ENCODE results near the gene FGF7. TPM values are rescaled to one million over a fixed set of nuclear protein-coding genes. Genes with fewer than 3 reads are reported as not detected.

The FGF7 gene
- total and polyA plus RNA-seq, 2 experiments from 2014 or later, result 0.03 to 0.08 TPM

DNA sequence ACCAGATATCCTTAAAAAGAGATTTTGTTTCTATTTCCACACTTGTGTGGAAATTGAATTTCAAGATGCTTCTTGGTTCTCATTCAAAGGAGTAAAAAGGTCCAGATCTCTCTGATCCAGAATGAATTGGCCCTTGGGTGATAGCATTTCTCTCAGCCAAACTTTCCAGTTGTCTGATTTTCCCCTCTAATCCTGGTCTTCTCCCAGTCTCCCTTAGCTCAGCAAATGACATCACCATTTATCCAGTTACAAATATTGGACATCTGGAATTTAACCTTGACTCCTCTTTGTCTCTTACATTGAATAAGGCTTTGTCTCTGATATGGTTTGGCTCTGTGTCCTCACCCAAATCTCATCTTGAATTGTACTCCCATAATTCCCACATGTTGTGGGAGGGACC, 10.2 kb upstream of the FGF7 start:
- no peaks in the 10 kb centered on the region for H3K27me3 ChIP-seq (ENCODE audit: insufficient read depth)
- DNase-seq (ENCODE audit: low spot score) (no peak), ATAC-seq (no peak)
- no peak overlapping the region for H2AFZ ChIP-seq
- H3K27me3 Mint-ChIP-seq (ENCODE audit: insufficient read depth, low read depth, poor library complexity), result peaks cover 3% of the 10 kb centered on the region
- H3K79me2 ChIP-seq (replicated peaks; ENCODE audit: insufficient read depth), result no peaks in the 10 kb centered on the region
- H3K4me3 ChIP-seq, result no peak overlapping the region
- H3K36me3 ChIP-seq (ENCODE audit: insufficient read depth), result no peaks in the 10 kb centered on the region
- no peaks in the 10 kb centered on the region for H3K4me1 ChIP-seq (ENCODE audit: insufficient read depth)
- TF ChIP-seq, protein P1, sequence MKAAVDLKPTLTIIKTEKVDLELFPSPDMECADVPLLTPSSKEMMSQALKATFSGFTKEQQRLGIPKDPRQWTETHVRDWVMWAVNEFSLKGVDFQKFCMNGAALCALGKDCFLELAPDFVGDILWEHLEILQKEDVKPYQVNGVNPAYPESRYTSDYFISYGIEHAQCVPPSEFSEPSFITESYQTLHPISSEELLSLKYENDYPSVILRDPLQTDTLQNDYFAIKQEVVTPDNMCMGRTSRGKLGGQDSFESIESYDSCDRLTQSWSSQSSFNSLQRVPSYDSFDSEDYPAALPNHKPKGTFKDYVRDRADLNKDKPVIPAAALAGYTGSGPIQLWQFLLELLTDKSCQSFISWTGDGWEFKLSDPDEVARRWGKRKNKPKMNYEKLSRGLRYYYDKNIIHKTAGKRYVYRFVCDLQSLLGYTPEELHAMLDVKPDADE (IDR thresholded peaks at IDR 0.05), result no peak
- TF ChIP-seq ZNF462 (CRISPR knock-in tag; IDR thresholded peaks at IDR 0.05) (no peak), CTCF (conservative IDR thresholded peaks at IDR 0.05; ENCODE audit: low read depth in 2 of 2) (no peak), ZNF114 (CRISPR knock-in tag; IDR thresholded peaks at IDR 0.05) (no peak), REST (IDR thresholded peaks at IDR 0.05; ENCODE audit: unreplicated experiment) (no peak)
- H3K9me2 ChIP-seq (ENCODE audit: insufficient read depth), result no peaks in the 10 kb centered on the region
- no peaks in the 10 kb centered on the region for H3K9me3 Mint-ChIP-seq
- no peak overlapping the region for H3K27ac Mint-ChIP-seq
- H3K4me1 Mint-ChIP-seq, result no peaks in the 10 kb centered on the region
- no peaks in the 10 kb centered on the region; the same call in 2 of the 3 replicates for H3K36me3 Mint-ChIP-seq (ENCODE audit: low read depth)
- no peak overlapping the region for H3K4me3 Mint-ChIP-seq
- no peaks in the 10 kb centered on the region for H3F3A ChIP-seq (replicated peaks; ENCODE audit: low read depth)
- no peaks in the 10 kb centered on the region for H4K20me1 ChIP-seq (replicated peaks; ENCODE audit: insufficient read depth)
- no peak overlapping the region for H3K4me2 ChIP-seq
- H3K27ac ChIP-seq (ENCODE audit: low read depth), result no peak overlapping the region
